Measurements from ENCODE around the gene IFI27L1. TPM values are rescaled to one million over a fixed set of nuclear protein-coding genes. Genes with fewer than 3 reads are reported as not detected.

The IFI27L1 gene
- total and polyA plus RNA-seq, 12 donors = 7.7 to 47.4 (median 17.1) TPM

DNA sequence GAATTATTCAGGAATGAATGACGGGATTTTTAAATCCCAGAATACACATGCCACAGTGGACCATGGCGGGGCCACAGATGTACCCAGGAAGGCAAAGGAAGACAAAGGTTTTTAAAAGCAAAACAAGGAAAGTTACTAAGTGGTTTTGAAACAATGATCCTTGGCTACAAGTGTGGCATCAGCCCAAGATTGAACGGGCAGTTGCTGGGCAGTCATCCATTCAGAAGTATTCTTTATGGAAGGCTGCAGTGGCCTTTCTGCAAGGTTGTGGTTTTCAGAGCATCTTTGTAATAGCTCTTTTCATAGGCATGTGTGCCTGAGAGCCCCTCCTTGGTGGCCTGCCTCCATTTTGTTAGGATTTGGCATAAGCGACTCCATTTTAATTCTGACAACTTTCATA is 16.0 kb downstream of the IFI27L1 start:
- H3K27ac ChIP-seq = no peak overlapping the region
- peaks cover 0 to 18% (median 0%) of the 10 kb centered on the region in 9 donors for H3K36me3 ChIP-seq
- WGBS, 2 donors = 93 to 95% methylated on average over 4 of the region's 4 CpGs
- peaks cover 0 to 7% (median 0%) of the 10 kb centered on the region in 9 donors for H3K4me1 ChIP-seq
- intact Hi-C loops (cut with DNase I) = loop anchor here in 1 of 10 donors (10.0 kb wide), 1 partner anchor 1878 kb away; no protein-coding TSS in a partner anchor
- H3K27me3 ChIP-seq = no peaks in the 10 kb centered on the region
- DNase-seq (no peak), ATAC-seq (no peak)
- no peak for TF ChIP-seq CTCF (IDR thresholded peaks at IDR 0.05)
- no peak overlapping the region for H3K4me3 ChIP-seq
- H3K9me3 ChIP-seq = no peaks in the 10 kb centered on the region

DNA sequence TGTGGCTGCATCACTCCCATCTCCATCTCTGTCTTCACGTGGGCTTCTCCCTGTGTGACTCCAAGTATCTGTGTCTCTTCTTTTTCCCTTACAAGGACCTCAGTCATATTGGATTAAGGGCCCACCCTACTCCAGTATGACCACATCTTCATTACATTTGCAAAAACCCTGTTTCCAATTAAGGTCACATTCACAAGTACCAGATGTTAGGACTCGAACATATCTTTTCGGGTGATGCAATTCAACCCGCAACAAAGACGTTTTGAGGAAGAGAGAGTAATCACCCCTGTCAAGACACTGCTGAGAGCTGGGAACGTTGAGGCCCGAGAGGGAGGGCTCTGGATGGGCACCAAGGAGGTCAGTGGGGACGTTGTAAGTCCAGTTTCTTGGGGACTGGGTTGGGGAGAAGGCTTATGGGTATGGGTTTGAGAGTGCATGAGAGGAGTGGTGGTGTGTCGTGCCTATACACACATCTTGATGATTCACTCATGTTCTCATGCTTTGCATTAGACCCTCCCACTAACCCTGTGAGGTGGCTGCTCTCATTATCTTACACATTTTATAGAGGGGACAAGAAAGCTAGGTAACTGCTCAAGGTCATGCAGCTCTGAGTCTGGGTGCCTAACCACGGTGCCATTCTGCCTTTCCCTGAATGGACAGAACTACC is 17.3 kb downstream of the IFI27L1 start:
- intact Hi-C loops (cut with DNase I) = loop anchor here in 1 of 10 donors (10.0 kb wide), 1 partner anchor 1876 kb away; no protein-coding TSS in a partner anchor
- Histone ChIP-seq H3K4me3 (no peak overlapping the region), H3K36me3 (peaks cover 0 to 18% (median 0%) of the 10 kb centered on the region in 9 donors), H3K27me3 (no peaks in the 10 kb centered on the region), H3K27ac (no peak overlapping the region), H3K4me1 (peaks cover 0 to 7% (median 0%) of the 10 kb centered on the region in 9 donors), H3K9me3 (no peaks in the 10 kb centered on the region)
- WGBS, 2 donors = 66 to 67% methylated on average over 10 of the region's 10 CpGs
- DNase-seq (no peak), ATAC-seq (no peak)
- no peak for TF ChIP-seq CTCF (IDR thresholded peaks at IDR 0.05)

- Histone ChIP-seq H3K4me1 (peaks cover 0 to 7% (median 0%) of the 10 kb centered on the region in 9 donors), H3K27ac (no peak overlapping the region), H3K4me3 (no peak overlapping the region), H3K27me3 (no peaks in the 10 kb centered on the region), H3K9me3 (no peaks in the 10 kb centered on the region), H3K36me3 (peaks cover 0 to 18% (median 0%) of the 10 kb centered on the region in 9 donors)
- ATAC-seq = no peak
- no peak for DNase-seq
- intact Hi-C loops (cut with DNase I) = loop anchor here in 1 of 10 donors (10.0 kb wide), 1 partner anchor 1876 kb away; no protein-coding TSS in a partner anchor
- 67 to 83% methylated on average over 6 of the region's 6 CpGs for WGBS, 2 donors
- no peak for TF ChIP-seq CTCF (IDR thresholded peaks at IDR 0.05)
Observed at GRCh38 chr14:94099006-94099405, 17.9 kb downstream of the IFI27L1 start.

DNA sequence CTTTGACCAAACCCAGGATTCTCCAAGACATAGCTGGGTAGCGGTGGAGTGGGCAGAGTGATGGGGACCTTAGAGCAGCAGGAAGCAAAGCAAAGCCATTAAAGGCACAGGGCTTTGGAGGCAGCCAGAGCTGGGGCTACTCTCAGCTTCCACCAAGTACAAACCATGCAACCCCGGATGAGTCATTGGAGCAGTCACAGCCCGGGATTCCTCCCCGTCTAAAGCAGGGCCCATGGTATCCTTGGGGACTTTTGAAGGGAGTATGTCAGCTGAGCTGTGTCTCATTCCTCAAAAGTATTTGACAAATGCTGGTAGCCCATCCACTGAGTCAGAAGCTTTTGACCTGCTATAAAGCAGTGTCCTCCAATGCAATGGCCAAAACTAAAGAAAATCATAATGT is 19.7 kb downstream of the IFI27L1 start:
- peaks cover 0 to 7% (median 0%) of the 10 kb centered on the region in 9 donors for H3K4me1 ChIP-seq
- intact Hi-C loops (cut with DNase I) = no loop called here
- WGBS, 2 donors = 81 to 82% methylated on average over 4 of the region's 4 CpGs
- no peak for DNase-seq
- peak in 2 of 8 donors; percentile 33 to 77 for ATAC-seq
- no peaks in the 10 kb centered on the region for H3K27me3 ChIP-seq
- H3K27ac ChIP-seq = no peak overlapping the region
- H3K4me3 ChIP-seq = no peak overlapping the region
- TF ChIP-seq CTCF (IDR thresholded peaks at IDR 0.05) = no peak
- H3K9me3 ChIP-seq = no peaks in the 10 kb centered on the region
- H3K36me3 ChIP-seq = peaks cover 0 to 18% (median 0%) of the 10 kb centered on the region in 9 donors
